PC-3 (cell line): Measurements from ENCODE around the gene UCKL1. TPM values are rescaled to one million over a fixed set of nuclear protein-coding genes. Genes with fewer than 3 reads are reported as not detected.

Experiments used
- ATAC-seq: fragments of 200-7000 bp; cut with Tn5 transposase; 2 replicates; pipeline ENCODE4 v1.9.1; 2020; ENCODE audit warnings: mild to moderate bottlenecking, moderate library complexity
- BruUV-seq: library from RNA; stranded (reverse); fragments of 400-500 nt; replicated peaks from 2 replicates; lab custom pipeline; 2021; lab: Mats Ljungman, UMichigan
- CTCF ChIA-PET: fragments of 300-600 bp; sonication (Branson Sonifier 250); formaldehyde crosslinking; loops from one replicate; lab custom pipeline; 2022; ENCODE audit warnings: antibody characterized with exemption; lab: Charles Lee
- POLR2A ChIA-PET: fragments of 300-600 bp; sonication (Branson Sonifier 250); formaldehyde crosslinking; loops from one replicate; lab custom pipeline; 2022; ENCODE audit warnings: antibody characterized with exemption; ENCODE audit not compliant: unreplicated experiment; lab: Charles Lee
- DNase-seq: peaks from one replicate; pipeline ENCODE4 v3.0.0-alpha.2; 2015
- H2AFZ ChIP-seq: fragments of 300-600 bp; sonication (generic); 2 replicates; pipeline ENCODE4 v1.6.0; 2016; ENCODE audit warnings: antibody characterized with exemption, low read length
- H3F3A ChIP-seq: fragments of 300-600 bp; sonication (generic); one replicate; pipeline ENCODE4 v1.6.0; 2017; ENCODE audit warnings: antibody characterized with exemption, low read length, control low read depth, mild to moderate bottlenecking; ENCODE audit not compliant: unreplicated experiment
- H3K27ac ChIP-seq: fragments of 300-600 bp; sonication (generic); 2 replicates; pipeline ENCODE4 v1.5.1; 2016; ENCODE audit warnings: mild to moderate bottlenecking, low read length
- H3K27me3 ChIP-seq: fragments of 300-600 bp; sonication (generic); 2 replicates; pipeline ENCODE4 v1.6.1; 2016; ENCODE audit warnings: low read length, mixed read lengths
- H3K36me3 ChIP-seq: fragments of 300-600 bp; sonication (generic); 2 replicates; pipeline ENCODE4 v1.6.1; 2016; ENCODE audit warnings: low read depth, mixed run types, low read length, mixed read lengths
- H3K4me1 ChIP-seq: fragments of 300-600 bp; sonication (generic); 2 replicates; pipeline ENCODE4 v1.5.1; 2016; ENCODE audit warnings: low read length; ENCODE audit not compliant: insufficient read depth
- H3K4me2 ChIP-seq: fragments of 300-600 bp; sonication (generic); 2 replicates; pipeline ENCODE4 v1.6.0; 2016; ENCODE audit warnings: low read length
- H3K4me3 ChIP-seq: fragments of 300-600 bp; sonication (generic); 2 replicates; pipeline ENCODE4 v1.5.1; 2016; ENCODE audit warnings: mild to moderate bottlenecking, low read length, mixed read lengths
- H3K79me2 ChIP-seq: fragments of 300-600 bp; sonication (generic); 2 replicates; pipeline ENCODE4 v1.6.1; 2017; ENCODE audit warnings: low read length, mixed read lengths
- H3K9ac ChIP-seq: fragments of 300-600 bp; sonication (generic); 2 replicates; pipeline ENCODE4 v1.6.0; 2016; ENCODE audit warnings: mild to moderate bottlenecking, low read length
- H3K9me2 ChIP-seq: fragments of 300-600 bp; sonication (generic); replicated peaks from 2 replicates; pipeline ENCODE4 v1.6.1; 2016; ENCODE audit warnings: mixed run types, low read length, mixed read lengths
- H3K9me3 ChIP-seq: fragments of 300-600 bp; sonication (generic); 2 replicates; pipeline ENCODE4 v1.6.1; 2016; ENCODE audit warnings: low read length, mixed read lengths
- H4K20me1 ChIP-seq: fragments of 300-600 bp; sonication (generic); 2 replicates; pipeline ENCODE4 v1.6.1; 2016; ENCODE audit warnings: low read length, mixed read lengths
- EZH2 ChIP-seq: fragments of 300-600 bp; sonication (generic); IDR thresholded peaks from one replicate; pipeline ENCODE4 v1.6.1; 2017; ENCODE audit warnings: antibody characterized with exemption, mild to moderate bottlenecking, low read length; ENCODE audit not compliant: unreplicated experiment
- EZH2phosphoT487 ChIP-seq: fragments of 300-600 bp; sonication (generic); IDR thresholded peaks from 2 replicates; pipeline ENCODE4 v1.6.1; 2018; ENCODE audit warnings: mild to moderate bottlenecking, antibody characterized with exemption, low read length, borderline replicate concordance
- intact Hi-C: fragments of 100-400 bp; cut with micrococcal nuclease; formaldehyde crosslinking; loops from 2 replicates; pipeline ENCODE4 v1.9.0; 2023
- total RNA-seq: library from RNA; depleted of rRNA; stranded (reverse); fragments of >200 nt; gene quantifications from 2 replicates; pipeline ENCODE4 v1.2.3, GENCODE V29; 2014
- TF ChIP-seq, protein P1 (sequence below): fragments of 300-600 bp; sonication (generic); conservative IDR thresholded peaks from 2 replicates; pipeline ENCODE4 v1.5.1; 2017; ENCODE audit warnings: antibody characterized with exemption, low read depth, mild to moderate bottlenecking, low read length

UCKL1 gene
- total RNA-seq, 1 experiment from 2014 or later = 37.2 TPM

DNA sequence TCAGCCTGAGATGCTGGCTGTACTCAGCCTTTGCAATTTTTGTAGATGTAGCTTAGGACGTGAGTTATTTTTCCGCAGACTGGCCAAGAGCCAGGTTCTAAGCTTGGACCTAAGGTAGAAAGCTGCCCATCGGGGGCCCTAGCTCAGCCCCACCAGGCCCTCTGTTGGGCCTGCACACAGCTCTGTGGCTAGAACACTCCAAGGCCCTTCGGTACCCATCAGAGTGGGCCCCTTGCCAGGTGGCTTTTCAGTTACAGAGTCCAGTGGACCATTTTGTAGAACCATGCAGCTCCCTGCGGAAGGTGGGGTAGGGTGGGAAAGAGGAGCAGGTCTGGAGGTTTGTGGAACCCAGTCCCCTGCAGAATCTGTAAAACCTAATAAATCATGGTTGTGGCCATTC lies 22.6 kb downstream of the UCKL1 start:
- TSS peak; percentile 24 for BruUV-seq
- intact Hi-C loops = no loop called here
- no peaks in the 10 kb centered on the region for H3K79me2 ChIP-seq

DNA sequence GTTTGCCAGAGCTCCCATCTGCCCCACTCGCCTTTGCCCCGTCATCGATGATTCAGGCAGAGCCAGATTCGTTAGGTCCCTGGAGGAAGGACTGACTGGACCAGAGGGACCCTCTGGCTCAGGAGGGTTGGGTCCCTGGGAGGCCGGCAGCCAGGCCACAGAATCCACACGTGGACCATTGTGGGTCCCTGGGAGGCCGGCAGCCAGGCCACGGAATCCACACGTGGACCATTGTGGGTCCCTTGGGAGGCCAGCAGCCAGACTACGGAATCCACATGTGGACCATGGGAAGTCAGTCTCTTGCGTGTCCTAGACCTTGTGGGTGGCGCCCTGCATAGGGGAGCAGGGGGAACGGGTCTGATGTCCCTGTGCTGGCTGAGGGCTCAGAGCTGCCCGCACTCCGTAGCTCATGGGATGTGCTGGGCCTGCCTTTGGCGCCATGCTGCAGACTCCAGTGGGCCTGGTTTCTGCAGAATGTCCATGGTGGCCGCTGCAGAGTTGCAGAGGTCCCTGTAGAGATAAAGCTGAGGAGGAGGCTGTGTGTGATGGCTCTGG lies 23.5 kb downstream of the UCKL1 start:
- TF ChIP-seq, protein P1, sequence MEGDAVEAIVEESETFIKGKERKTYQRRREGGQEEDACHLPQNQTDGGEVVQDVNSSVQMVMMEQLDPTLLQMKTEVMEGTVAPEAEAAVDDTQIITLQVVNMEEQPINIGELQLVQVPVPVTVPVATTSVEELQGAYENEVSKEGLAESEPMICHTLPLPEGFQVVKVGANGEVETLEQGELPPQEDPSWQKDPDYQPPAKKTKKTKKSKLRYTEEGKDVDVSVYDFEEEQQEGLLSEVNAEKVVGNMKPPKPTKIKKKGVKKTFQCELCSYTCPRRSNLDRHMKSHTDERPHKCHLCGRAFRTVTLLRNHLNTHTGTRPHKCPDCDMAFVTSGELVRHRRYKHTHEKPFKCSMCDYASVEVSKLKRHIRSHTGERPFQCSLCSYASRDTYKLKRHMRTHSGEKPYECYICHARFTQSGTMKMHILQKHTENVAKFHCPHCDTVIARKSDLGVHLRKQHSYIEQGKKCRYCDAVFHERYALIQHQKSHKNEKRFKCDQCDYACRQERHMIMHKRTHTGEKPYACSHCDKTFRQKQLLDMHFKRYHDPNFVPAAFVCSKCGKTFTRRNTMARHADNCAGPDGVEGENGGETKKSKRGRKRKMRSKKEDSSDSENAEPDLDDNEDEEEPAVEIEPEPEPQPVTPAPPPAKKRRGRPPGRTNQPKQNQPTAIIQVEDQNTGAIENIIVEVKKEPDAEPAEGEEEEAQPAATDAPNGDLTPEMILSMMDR = no peak
- TF ChIP-seq EZH2 = no peak
- TF ChIP-seq EZH2phosphoT487 = no peak
- Histone ChIP-seq H3K4me1 (no peaks in the 10 kb centered on the region), H3F3A (no peaks in the 10 kb centered on the region), H3K79me2 (no peaks in the 10 kb centered on the region), H2AFZ (no peak overlapping the region), H3K4me3 (no peak overlapping the region), H3K27ac (no peak overlapping the region), H3K9ac (no peak overlapping the region), H3K9me2 (no peaks in the 10 kb centered on the region), H4K20me1 (no peaks in the 10 kb centered on the region), H3K9me3 (no peaks in the 10 kb centered on the region), H3K4me2 (no peak overlapping the region), H3K36me3 (peaks cover 43% of the 10 kb centered on the region), H3K27me3 (no peaks in the 10 kb centered on the region)
- no TSS peak for BruUV-seq
- ChIA-PET CTCF (no interaction called here), POLR2A (no interaction called here)
- intact Hi-C loops = no loop called here
- ATAC-seq (no peak), DNase-seq (no peak)

More for the DNA sequence above, 22.6 kb downstream of the UCKL1 start:
- no peak overlapping the region for H3K4me3 ChIP-seq
- no peaks in the 10 kb centered on the region for H3K9me2 ChIP-seq
- H4K20me1 ChIP-seq = no peaks in the 10 kb centered on the region
- CTCF ChIA-PET = no interaction called here
- DNase-seq (no peak), ATAC-seq (no peak)
- POLR2A ChIA-PET = no interaction called here
- H3K4me2 ChIP-seq = no peak overlapping the region
- H2AFZ ChIP-seq = no peak overlapping the region
- TF ChIP-seq, protein P1 = no peak
- TF ChIP-seq EZH2 (no peak), EZH2phosphoT487 (no peak)
- H3K36me3 ChIP-seq = peaks cover 35% of the 10 kb centered on the region
- no peaks in the 10 kb centered on the region for H3K9me3 ChIP-seq
- no peak overlapping the region for H3K9ac ChIP-seq
- H3K27me3 ChIP-seq = no peaks in the 10 kb centered on the region
- H3F3A ChIP-seq = no peaks in the 10 kb centered on the region
- no peak overlapping the region for H3K27ac ChIP-seq
- no peaks in the 10 kb centered on the region for H3K4me1 ChIP-seq

DNA sequence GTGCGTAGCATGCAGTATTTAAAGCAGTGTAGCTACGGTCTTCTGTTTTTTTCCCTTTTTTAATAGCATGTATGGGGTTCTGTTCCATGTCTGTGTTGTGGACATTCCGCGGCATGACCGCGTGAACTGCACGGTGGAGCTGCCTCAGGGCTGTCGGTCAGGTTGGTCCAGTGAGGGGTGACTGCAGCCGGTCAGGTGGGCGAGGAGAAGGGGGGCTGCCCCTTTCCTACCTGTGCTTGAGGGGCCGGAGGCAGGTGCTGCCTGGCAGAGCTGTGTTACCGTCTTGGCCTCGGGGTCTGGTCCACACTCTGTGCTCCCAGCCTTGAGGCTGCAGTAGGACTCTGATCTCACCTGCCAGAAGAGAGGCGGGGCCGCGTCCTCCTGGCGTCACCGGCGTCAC lies 24.5 kb downstream of the UCKL1 start:
- TF ChIP-seq EZH2phosphoT487 (no peak), EZH2 (no peak)
- TF ChIP-seq, protein P1 = no peak
- H3K27ac ChIP-seq = no peak overlapping the region
- H3K4me3 ChIP-seq = no peak overlapping the region
- peaks cover 4% of the 10 kb centered on the region; the same call in 1 of the 2 replicates for H3K79me2 ChIP-seq
- no peaks in the 10 kb centered on the region for H3K9me3 ChIP-seq
- no TSS peak for BruUV-seq
- H3K9ac ChIP-seq = no peak overlapping the region
- ATAC-seq (no peak), DNase-seq (no peak)
- no peaks in the 10 kb centered on the region for H4K20me1 ChIP-seq
- ChIA-PET POLR2A (no interaction called here), CTCF (no interaction called here)
- peaks cover 43% of the 10 kb centered on the region for H3K36me3 ChIP-seq
- no peak overlapping the region for H2AFZ ChIP-seq
- H3K9me2 ChIP-seq = no peaks in the 10 kb centered on the region
- no peaks in the 10 kb centered on the region for H3K4me1 ChIP-seq
- H3K4me2 ChIP-seq = no peak overlapping the region
- H3K27me3 ChIP-seq = no peaks in the 10 kb centered on the region
- intact Hi-C loops = no loop called here
- no peaks in the 10 kb centered on the region for H3F3A ChIP-seq
